Ovary (tissue), 9 donors: ENCODE results near the gene SLC25A25. TPM values are rescaled to one million over a fixed set of nuclear protein-coding genes. Genes with fewer than 3 reads are reported as not detected.
A peak's percentile ranks its signal among the peaks of the same experiment; 100 is the strongest.

Source experiments
- DNase-seq, 5 donors: peaks; one replicate each; pipeline ENCODE4 v3.0.0-alpha.2; 2019 to 2020
- H3K27ac ChIP-seq, 2 donors: fragments of 200-600 bp; one replicate each; pipeline versions ENCODE4 v1.5.1 to v1.8.0; 2019 to 2022
- H3K27me3 ChIP-seq: fragments of 200-600 bp; one replicate; pipeline ENCODE4 v1.8.0; 2022
- H3K36me3 ChIP-seq: fragments of 200-600 bp; sonication (generic); one replicate; pipeline ENCODE4 v1.5.1; 2019
- H3K4me1 ChIP-seq: one replicate; pipeline ENCODE4 v1.8.1; 2013; ENCODE audit warnings: mild to moderate bottlenecking, moderate library complexity; ENCODE audit not compliant: insufficient read depth
- H3K4me3 ChIP-seq: fragments of 200-600 bp; sonication (generic); one replicate; pipeline ENCODE4 v1.5.1; 2017
- H3K9me3 ChIP-seq, 2 donors: fragments of 200-600 bp in 1 of 2; sonication (generic) in 1 of 2; one replicate each; pipeline versions ENCODE4 v1.5.1 to v1.8.1; 2013 to 2019; ENCODE audit warnings: mild to moderate bottlenecking in 1 of 2, moderate library complexity in 1 of 2
- CTCF ChIP-seq, 3 donors: fragments of 450-650 bp in 2 of 3; fragments of 200-600 bp in 1 of 3; IDR thresholded peaks; one replicate each; pipeline versions ENCODE4 v1.5.1 to v1.8.0; 2016 to 2022; ENCODE audit warnings: antibody characterized with exemption in 3 of 3, mild to moderate bottlenecking in 1 of 3
- EP300 ChIP-seq: sonication (generic); formaldehyde crosslinking; IDR thresholded peaks from one replicate; pipeline ENCODE4 v1.6.1; 2017; ENCODE audit warnings: antibody characterized with exemption
- POLR2A ChIP-seq: fragments of 450-650 bp; IDR thresholded peaks from one replicate; pipeline ENCODE4 v1.6.1; 2017; ENCODE audit warnings: antibody characterized with exemption, mild to moderate bottlenecking, moderate library complexity
- WGBS, 3 donors: extraction: QIAGEN DNeasy Blood & Tissue Kit in 1 of 3; methylation state at CpG; one replicate each; pipeline versions ENCODE4 v1.1.5 to v1.1.7; 2013 to 2017; 5-methylcytosine and 5-hydroxymethylcytosine counted together
- intact Hi-C, 4 donors: fragments of 100-400 bp; cut with DNase I; formaldehyde crosslinking; loops; one replicate each; pipeline versions ENCODE4 v1.11.0 to v1.15.1; 2022 to 2023
- polyA plus RNA-seq, 2 donors: library from polyadenylated mRNA; stranded (reverse); fragments of 200-250 nt in 1 of 2; fragments of 350-450 nt in 1 of 2; fragmentation: Illumina TruSeq in 1 of 2; extraction: RNeasy Lipid Tissue Mini Kit (QIAGEN cat#74804) in 1 of 2; gene quantifications; one replicate each; pipeline ENCODE4 v1.2.3, GENCODE V29; 2013 to 2014
- total RNA-seq, 7 donors: library from RNA; depleted of rRNA in 2 of 7; stranded (reverse); fragments of >200 nt in 2 of 7; fragmentation: NEBNext Ultra II Directional in 3 of 7; extraction: Animal tissue kit (Norgen Biotek cat#: 25700) in 3 of 7; gene quantifications; one replicate each; pipeline versions ENCODE4 v1.1.0 to v1.2.4, GENCODE V29; 2016 to 2023
- donor health status: DM: no; HTN: no; CAD: no; lungs with moderate emphysema.
- donor health status: DM: no; HTN: no; CAD: no.
- donor health status: Bipolar disorder and iron deficiency.
- donor health status: DM: yes; HTN: yes; CAD: no.
- donor health status: DM: no; HTN: no; CAD: no.
- donor health status: DM: yes; HTN: yes; CAD: no.

The SLC25A25 gene
- total and polyA plus RNA-seq, 9 donors = 23.4 to 90.1 (median 39.8) TPM

GRCh38 chr9:128117613-128118471 is 49.8 kb downstream of the SLC25A25 start:
- Histone ChIP-seq H3K4me1 (peaks cover 4% of the 10 kb centered on the region), H3K27me3 (no peaks in the 10 kb centered on the region), H3K36me3 (no peaks in the 10 kb centered on the region), H3K9me3 (no peaks in the 10 kb centered on the region), H3K4me3 (no peak overlapping the region), H3K27ac (no peak overlapping the region)
- intact Hi-C loops = loop anchor here (1.0 to 10.0 kb wide), 3 partner anchors 73 to 176 kb away; no protein-coding TSS in a partner anchor
- WGBS, 3 donors = 9 to 11% (median 10%) methylated on average over 27 of the region's 27 CpGs
- no peak for TF ChIP-seq EP300
- peak; percentile 100 for TF ChIP-seq CTCF (IDR thresholded peaks at IDR 0.05)
- peak; percentile 45 for TF ChIP-seq POLR2A
- peak; percentile 91 to 98 (median 98) for DNase-seq

GRCh38 chr9:128118472-128118857 is 50.4 kb downstream of the SLC25A25 start:
- peaks cover 4% of the 10 kb centered on the region for H3K4me1 ChIP-seq
- 37 to 49% (median 44%) methylated on average over 3 of the region's 3 CpGs for WGBS, 3 donors
- intact Hi-C loops = loop anchor here in 3 of 4 donors (5.0 to 10.0 kb wide), 2 partner anchors 74 to 176 kb away; no protein-coding TSS in a partner anchor
- H3K27me3 ChIP-seq = no peaks in the 10 kb centered on the region
- no peaks in the 10 kb centered on the region for H3K9me3 ChIP-seq
- H3K4me3 ChIP-seq = no peak overlapping the region
- peak in 1 of 5 donors; percentile 17 for DNase-seq
- TF ChIP-seq POLR2A = no peak
- no peak for TF ChIP-seq EP300
- no peak for TF ChIP-seq CTCF (IDR thresholded peaks at IDR 0.05)
- H3K36me3 ChIP-seq = no peaks in the 10 kb centered on the region
- H3K27ac ChIP-seq = no peak overlapping the region

- WGBS, 3 donors = 68 to 73% (median 70%) methylated on average over 15 of the region's 15 CpGs
- Histone ChIP-seq H3K4me3 (no peak overlapping the region), H3K4me1 (peaks cover 4% of the 10 kb centered on the region), H3K9me3 (no peaks in the 10 kb centered on the region), H3K36me3 (no peaks in the 10 kb centered on the region), H3K27ac (no peak overlapping the region), H3K27me3 (no peaks in the 10 kb centered on the region)
- DNase-seq = peak in 3 of 5 donors; percentile 15 to 36 (median 17)
- intact Hi-C loops = loop anchor here in 3 of 4 donors (5.0 to 10.0 kb wide), 2 partner anchors 74 to 177 kb away; no protein-coding TSS in a partner anchor
- TF ChIP-seq CTCF (IDR thresholded peaks at IDR 0.05) (no peak), POLR2A (no peak), EP300 (no peak)
Measured at GRCh38 chr9:128118971-128119665, 51.1 kb downstream of the SLC25A25 start.

GRCh38 chr9:128120061-128120740 is 52.2 kb downstream of the SLC25A25 start:
- H3K27me3 ChIP-seq = no peaks in the 10 kb centered on the region
- DNase-seq = peak in 3 of 5 donors; percentile 17 to 30 (median 24)

More at GRCh38 chr9:128120061-128120740, 52.2 kb downstream of the SLC25A25 start:
- peaks cover 4% of the 10 kb centered on the region for H3K4me1 ChIP-seq
- no peaks in the 10 kb centered on the region for H3K36me3 ChIP-seq
- 75 to 81% (median 75%) methylated on average over 16 to 20 of the region's 20 CpGs for WGBS, 3 donors
- no peaks in the 10 kb centered on the region for H3K9me3 ChIP-seq
- H3K4me3 ChIP-seq = no peak overlapping the region
- intact Hi-C loops = no loop called here
- H3K27ac ChIP-seq = no peak overlapping the region
- TF ChIP-seq POLR2A (no peak), EP300 (no peak), CTCF (IDR thresholded peaks at IDR 0.05) (no peak)
